Measurements from ENCODE around the gene GRID1. TPM values are rescaled to one million over a fixed set of nuclear protein-coding genes. Genes with fewer than 3 reads are reported as not detected.
"Not testable (repeated sequence)": the region's sequence is repeated elsewhere in the genome, so short reads cannot be mapped to it uniquely, and the experiment has no call there.

Gene GRID1
- total RNA-seq, 1 experiment from 2014 or later = 0.37 TPM

GRCh38 chr10:85713885-85714284 lies 652.7 kb downstream of the GRID1 start:
- Mint-ChIP-seq H3K4me3 (no peak overlapping the region), H3K36me3 (no peaks in the 10 kb centered on the region), H3K9me3 (peaks cover 19% of the 10 kb centered on the region), H3K27me3 (ENCODE audit: low read depth) (no peaks in the 10 kb centered on the region; the same call in 1 of the 2 replicates), H3K27ac (no peak overlapping the region), H3K4me1 (no peaks in the 10 kb centered on the region)
- DNase-seq (ENCODE audit: low spot score) (no peak), ATAC-seq (no peak)
- TF ChIP-seq ELF4 (CRISPR knock-in tag; IDR thresholded peaks at IDR 0.05; ENCODE audit: low read depth) (no peak), SMAD4 (CRISPR knock-in tag; IDR thresholded peaks at IDR 0.05) (no peak), CREB1 (CRISPR knock-in tag; IDR thresholded peaks at IDR 0.05) (no peak), KAT7 (CRISPR knock-in tag; IDR thresholded peaks at IDR 0.05; ENCODE audit: borderline replicate concordance) (no peak), E2F5 (CRISPR knock-in tag; IDR thresholded peaks at IDR 0.05) (no peak), RELA (CRISPR knock-in tag; IDR thresholded peaks at IDR 0.05; ENCODE audit: borderline replicate concordance) (no peak), JUN (CRISPR knock-in tag; IDR thresholded peaks at IDR 0.05) (no peak), GRHL2 (CRISPR knock-in tag; IDR thresholded peaks at IDR 0.05; ENCODE audit: insufficient replicate concordance, severe bottlenecking) (no peak)
- TF ChIP-seq, protein P1, sequence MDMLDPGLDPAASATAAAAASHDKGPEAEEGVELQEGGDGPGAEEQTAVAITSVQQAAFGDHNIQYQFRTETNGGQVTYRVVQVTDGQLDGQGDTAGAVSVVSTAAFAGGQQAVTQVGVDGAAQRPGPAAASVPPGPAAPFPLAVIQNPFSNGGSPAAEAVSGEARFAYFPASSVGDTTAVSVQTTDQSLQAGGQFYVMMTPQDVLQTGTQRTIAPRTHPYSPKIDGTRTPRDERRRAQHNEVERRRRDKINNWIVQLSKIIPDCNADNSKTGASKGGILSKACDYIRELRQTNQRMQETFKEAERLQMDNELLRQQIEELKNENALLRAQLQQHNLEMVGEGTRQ (CRISPR knock-in tag; IDR thresholded peaks at IDR 0.05) = no peak
- CTCF ChIA-PET = no interaction called here
- POLR2A ChIA-PET = no interaction called here

DNA sequence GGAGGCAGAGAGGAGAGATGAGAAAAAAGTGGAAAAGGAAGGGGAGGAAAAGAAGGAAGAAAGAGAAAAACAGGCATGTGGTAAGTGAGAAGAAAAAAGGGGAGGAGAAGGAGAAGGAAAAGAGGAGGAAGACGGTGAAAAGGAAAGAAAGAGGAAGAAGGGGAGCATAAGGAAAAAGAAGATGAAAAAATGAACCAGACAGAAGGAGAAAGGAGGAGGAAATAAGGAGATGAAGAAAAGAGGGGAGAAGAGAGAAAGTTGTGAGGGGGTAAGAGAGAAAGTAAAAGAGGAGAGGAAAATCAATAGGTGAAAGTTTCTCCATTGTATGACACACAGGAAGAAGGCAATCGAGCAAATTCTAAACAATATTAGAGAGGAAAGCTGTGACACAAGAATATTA lies 663.8 kb downstream of the GRID1 start:
- no peaks in the 10 kb centered on the region for H3K27me3 Mint-ChIP-seq (ENCODE audit: low read depth)
- H3K4me3 Mint-ChIP-seq = no peak overlapping the region
- ChIA-PET CTCF (no interaction called here), POLR2A (no interaction called here)
- ATAC-seq (no peak), DNase-seq (ENCODE audit: low spot score) (no peak)
- no peak overlapping the region for H3K27ac Mint-ChIP-seq
- TF ChIP-seq CBFB (CRISPR knock-in tag; IDR thresholded peaks at IDR 0.05; ENCODE audit: low read depth) (no peak), FOXP1 (CRISPR knock-in tag; IDR thresholded peaks at IDR 0.05; ENCODE audit: borderline replicate concordance) (no peak), ATF6 (CRISPR knock-in tag; IDR thresholded peaks at IDR 0.05) (no peak), E2F5 (CRISPR knock-in tag; IDR thresholded peaks at IDR 0.05) (no peak), ZNF317 (CRISPR knock-in tag; IDR thresholded peaks at IDR 0.05; ENCODE audit: borderline replicate concordance, low read depth) (no peak), PREB (CRISPR knock-in tag; IDR thresholded peaks at IDR 0.05; ENCODE audit: borderline replicate concordance) (no peak), NR2C2 (CRISPR knock-in tag; IDR thresholded peaks at IDR 0.05) (no peak), ELF4 (CRISPR knock-in tag; IDR thresholded peaks at IDR 0.05; ENCODE audit: low read depth) (no peak), CDX4 (CRISPR knock-in tag; IDR thresholded peaks at IDR 0.05; ENCODE audit: borderline replicate concordance) (no peak), NR1H2 (CRISPR knock-in tag; IDR thresholded peaks at IDR 0.05) (no peak), SMAD3 (CRISPR knock-in tag; IDR thresholded peaks at IDR 0.05; ENCODE audit: borderline replicate concordance) (no peak), CREB1 (CRISPR knock-in tag; IDR thresholded peaks at IDR 0.05) (no peak), IRF2 (CRISPR knock-in tag; IDR thresholded peaks at IDR 0.05; ENCODE audit: borderline replicate concordance, low read depth) (no peak), HMGA2 (CRISPR knock-in tag; IDR thresholded peaks at IDR 0.05) (no peak)
- TF ChIP-seq, protein P2, sequence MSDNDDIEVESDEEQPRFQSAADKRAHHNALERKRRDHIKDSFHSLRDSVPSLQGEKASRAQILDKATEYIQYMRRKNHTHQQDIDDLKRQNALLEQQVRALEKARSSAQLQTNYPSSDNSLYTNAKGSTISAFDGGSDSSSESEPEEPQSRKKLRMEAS (CRISPR knock-in tag; IDR thresholded peaks at IDR 0.05) = no peak
- H3K9me3 Mint-ChIP-seq = no peaks in the 10 kb centered on the region
- no peaks in the 10 kb centered on the region for H3K4me1 Mint-ChIP-seq
- no peaks in the 10 kb centered on the region for H3K36me3 Mint-ChIP-seq

- DNase-seq (ENCODE audit: low spot score); ATAC-seq; POLR2A ChIA-PET; H3K9me3 Mint-ChIP-seq; H3K27me3 Mint-ChIP-seq (ENCODE audit: low read depth); H3K4me1 Mint-ChIP-seq; H3K36me3 Mint-ChIP-seq; CTCF ChIA-PET; H3K4me3 Mint-ChIP-seq; H3K27ac Mint-ChIP-seq: not testable (repeated sequence)
Measured at GRCh38 chr10:85699066-85699465, 667.5 kb downstream of the GRID1 start.

Measured in WTC11 (cell line).